Measurements from ENCODE around the gene MEP1B. TPM values are rescaled to one million over a fixed set of nuclear protein-coding genes. Genes with fewer than 3 reads are reported as not detected.

The MEP1B gene
- total and polyA plus RNA-seq, 9 donors, result 0.10 to 0.72 (median 0.10) TPM; not detected in 6

- intact Hi-C loops (cut with DNase I), result loop anchor here in 1 of 4 donors (10.0 kb wide), 1 partner anchor 223 kb away; no protein-coding TSS in a partner anchor
- WGBS, 3 donors, result 85 to 93% (median 88%) methylated on average over 1 of the region's 1 CpG
- TF ChIP-seq POLR2A (IDR thresholded peaks at IDR 0.05), result no peak
- TF ChIP-seq CTCF (IDR thresholded peaks at IDR 0.05), result no peak
- TF ChIP-seq EP300 (IDR thresholded peaks at IDR 0.05), result no peak
These were observed 72.3 kb downstream of the MEP1B start for GRCh38 chr18:32262092-32262491.

GRCh38 chr18:32264401-32264800 is 74.6 kb downstream of the MEP1B start:
- no peak for DNase-seq
- TF ChIP-seq CTCF (IDR thresholded peaks at IDR 0.05), result no peak
- TF ChIP-seq POLR2A (IDR thresholded peaks at IDR 0.05), result no peak
- no peak for TF ChIP-seq EP300 (IDR thresholded peaks at IDR 0.05)
- H3K4me3 ChIP-seq, result no peak overlapping the region
- no peaks in the 10 kb centered on the region for H3K9me3 ChIP-seq
- no peak overlapping the region for H3K27ac ChIP-seq
- 15 to 42% (median 22%) methylated on average over 2 of the region's 2 CpGs for WGBS, 3 donors
- no peaks in the 10 kb centered on the region for H3K4me1 ChIP-seq (ENCODE audit: insufficient read depth)
- intact Hi-C loops (cut with DNase I), result loop anchor here in 1 of 4 donors (10.0 kb wide), 1 partner anchor 220 kb away; no protein-coding TSS in a partner anchor
- no peaks in the 10 kb centered on the region for H3K36me3 ChIP-seq
- no peaks in the 10 kb centered on the region for H3K27me3 ChIP-seq

More at GRCh38 chr18:32262092-32262491, 72.3 kb downstream of the MEP1B start:
- H3K36me3 ChIP-seq, result no peaks in the 10 kb centered on the region
- DNase-seq, result no peak
- H3K4me3 ChIP-seq, result no peak overlapping the region
- no peaks in the 10 kb centered on the region for H3K4me1 ChIP-seq (ENCODE audit: insufficient read depth)
- H3K27ac ChIP-seq, result no peak overlapping the region
- H3K27me3 ChIP-seq, result no peaks in the 10 kb centered on the region
- H3K9me3 ChIP-seq, result no peaks in the 10 kb centered on the region

- no peaks in the 10 kb centered on the region for H3K4me1 ChIP-seq (ENCODE audit: insufficient read depth)
- no peak for DNase-seq
- H3K36me3 ChIP-seq, result no peaks in the 10 kb centered on the region
- no peak overlapping the region for H3K4me3 ChIP-seq
- no peak overlapping the region for H3K27ac ChIP-seq
- no peaks in the 10 kb centered on the region for H3K27me3 ChIP-seq
- intact Hi-C loops (cut with DNase I), result loop anchor here in 1 of 4 donors (10.0 kb wide), 1 partner anchor 217 kb away; no protein-coding TSS in a partner anchor
- H3K9me3 ChIP-seq, result no peaks in the 10 kb centered on the region
- TF ChIP-seq EP300 (IDR thresholded peaks at IDR 0.05) (no peak), POLR2A (IDR thresholded peaks at IDR 0.05) (no peak), CTCF (IDR thresholded peaks at IDR 0.05) (no peak)
- 94 to 96% (median 95%) methylated on average over 4 of the region's 4 CpGs for WGBS, 3 donors
These were observed 77.6 kb downstream of the MEP1B start for GRCh38 chr18:32267463-32267862.

Small RNAs within 50 kb of the gene (small RNA-seq; reads per million reads assigned to genes)
- gene RF00019, result not detected
- not detected for gene RNA5SP453

Other genes starting within 250 kb of the MEP1B start
- 10 to 100 TPM; 23.1 to 47.1 (median 33.1) TPM for gene TRAPPC8, start 246.9 kb upstream of the MEP1B start, total RNA-seq
- gene TRAPPC8, start 246.9 kb upstream of the MEP1B start, polyA plus RNA-seq, result 10 to 100 TPM; 15.5 to 15.6 TPM
- gene RNF125, start 171.2 kb upstream of the MEP1B start, total RNA-seq, result 1 to 10 TPM in 6 of 7 donors, under 1 TPM in 1; 0.86 to 4.9 (median 1.9) TPM
- gene RNF125, start 171.2 kb upstream of the MEP1B start, polyA plus RNA-seq, result 1 to 10 TPM; 1.7 to 9.3 TPM
- gene RNF138, start 98.2 kb upstream of the MEP1B start, total RNA-seq, result 10 to 100 TPM; 20.9 to 41.9 (median 26.0) TPM
- 10 to 100 TPM; 10.2 to 21.9 TPM for gene RNF138, start 98.2 kb upstream of the MEP1B start, polyA plus RNA-seq

Data from ovary (tissue), 9 donors.